Fibroblast of skin of scalp (primary cell): Measurements from ENCODE around the gene SLC9A9.

Experiments
- DNase-seq: peaks from one replicate; pipeline ENCODE4 v3.0.0-alpha.2; 2013

Gene SLC9A9

DNA sequence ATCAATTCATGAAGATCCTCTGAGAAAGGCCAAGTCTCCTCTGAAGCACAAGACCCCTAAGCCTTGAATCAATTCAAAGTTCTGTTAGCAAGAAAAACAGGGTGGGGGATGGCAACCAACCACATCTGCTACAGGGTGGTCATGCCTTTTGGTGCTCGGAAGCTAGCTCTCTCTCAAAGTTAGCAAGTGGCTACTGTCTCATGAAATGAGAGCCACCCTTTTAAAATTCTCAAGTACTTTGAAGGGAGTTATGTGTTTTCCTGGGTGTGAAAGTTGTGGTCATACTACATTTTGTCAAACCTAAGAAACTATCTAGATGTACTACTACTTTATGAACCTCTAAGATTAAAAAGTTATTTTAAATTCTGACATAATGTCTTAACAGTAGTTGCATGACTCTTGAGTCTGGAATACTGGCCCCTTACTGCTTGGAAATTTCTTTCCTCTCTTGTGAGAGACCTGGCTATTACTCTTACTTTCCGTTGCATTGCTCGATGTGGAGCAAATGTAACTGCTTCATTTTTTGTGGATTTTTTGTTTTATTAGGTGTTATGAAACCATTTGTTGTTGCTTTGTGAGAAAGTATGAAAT, 612.6 kb downstream of the SLC9A9 start:
- no peak for DNase-seq

DNA sequence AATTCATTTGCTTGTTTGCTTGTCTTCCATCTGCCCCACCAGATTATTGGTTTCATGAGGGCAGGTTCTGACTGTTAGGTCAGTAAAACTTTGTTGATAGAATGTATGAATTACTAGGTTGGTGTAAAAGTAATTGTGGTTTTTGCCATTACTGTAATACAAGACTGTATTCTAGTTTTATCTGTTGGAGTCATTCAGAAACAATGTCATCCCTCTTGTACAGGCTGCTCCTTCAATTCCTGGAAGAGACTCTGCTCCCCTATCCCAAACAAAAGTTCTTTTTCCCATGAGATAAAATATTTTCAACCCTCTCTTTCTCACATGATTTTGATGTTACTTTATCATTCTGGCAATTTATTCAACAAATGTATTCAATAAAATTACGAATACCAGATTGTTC, 613.7 kb downstream of the SLC9A9 start:
- peak; percentile 42 for DNase-seq

DNA sequence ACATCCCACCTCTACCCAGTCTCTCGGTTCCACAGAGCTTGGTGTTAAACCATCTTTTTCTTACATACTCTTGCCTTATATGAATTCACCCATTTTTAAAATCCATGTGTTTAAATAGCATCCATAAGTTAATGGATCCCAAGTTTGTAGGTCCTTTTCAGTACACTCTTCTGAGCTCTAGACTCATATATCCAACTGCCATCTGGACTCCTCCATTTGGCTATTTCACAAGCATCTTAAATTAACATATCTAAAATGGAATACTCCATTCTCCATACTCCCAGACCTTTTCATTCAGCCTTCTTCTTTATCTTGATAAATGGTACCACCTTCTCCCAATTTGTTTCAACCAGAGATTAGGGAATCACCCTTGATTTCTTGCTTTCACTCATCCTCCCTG, 615.3 kb downstream of the SLC9A9 start:
- no peak for DNase-seq

DNA sequence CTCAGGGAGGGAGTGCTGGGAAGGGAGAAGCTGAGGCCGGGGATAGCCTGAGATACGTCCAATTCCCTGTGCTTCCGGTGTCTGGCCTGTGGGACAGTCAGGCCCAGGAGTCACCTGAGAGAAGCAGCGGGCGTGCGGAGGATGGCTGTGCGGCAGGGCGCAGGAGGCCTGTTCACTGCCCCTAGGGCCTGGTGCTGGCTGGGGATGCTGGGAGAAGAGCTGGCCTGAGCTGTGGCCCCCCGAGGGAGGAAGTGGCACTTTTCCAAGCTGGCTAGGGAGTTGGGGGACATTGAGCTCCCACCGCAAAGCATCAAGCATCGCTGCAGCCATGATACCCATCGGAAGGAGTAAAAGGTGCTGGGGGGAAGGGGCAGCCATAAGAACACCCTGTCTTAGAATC, 619.9 kb downstream of the SLC9A9 start:
- no peak for DNase-seq

DNA sequence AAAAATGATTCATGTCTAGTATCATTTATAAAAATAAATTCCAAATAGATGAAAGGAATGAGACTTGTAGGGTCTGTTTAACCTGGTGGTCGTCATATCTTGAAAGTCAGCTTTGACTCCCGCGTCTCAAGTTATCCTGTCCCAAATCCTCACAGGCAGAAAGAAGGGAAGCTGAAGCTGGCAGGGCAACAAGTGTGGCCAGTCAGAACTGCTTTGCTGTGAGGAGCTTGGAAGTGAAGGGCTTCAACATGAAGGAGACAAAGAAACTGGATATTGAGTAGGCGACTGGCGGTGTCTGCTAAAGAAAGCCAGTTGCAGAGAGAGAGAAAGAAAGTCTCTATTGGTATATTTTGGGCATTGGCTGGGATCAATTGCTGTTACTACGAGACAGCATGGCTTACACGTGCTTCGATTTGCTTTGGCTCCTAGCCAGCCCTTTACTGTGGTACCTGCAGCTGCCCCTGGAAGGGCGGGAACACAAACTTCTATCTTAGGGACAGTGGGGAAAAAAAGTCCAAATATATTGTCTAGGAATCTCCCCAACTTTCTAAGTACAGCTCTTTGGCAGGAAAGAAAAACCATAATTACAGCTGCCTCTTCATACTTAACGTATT, 621.5 kb downstream of the SLC9A9 start:
- DNase-seq = no peak

DNA sequence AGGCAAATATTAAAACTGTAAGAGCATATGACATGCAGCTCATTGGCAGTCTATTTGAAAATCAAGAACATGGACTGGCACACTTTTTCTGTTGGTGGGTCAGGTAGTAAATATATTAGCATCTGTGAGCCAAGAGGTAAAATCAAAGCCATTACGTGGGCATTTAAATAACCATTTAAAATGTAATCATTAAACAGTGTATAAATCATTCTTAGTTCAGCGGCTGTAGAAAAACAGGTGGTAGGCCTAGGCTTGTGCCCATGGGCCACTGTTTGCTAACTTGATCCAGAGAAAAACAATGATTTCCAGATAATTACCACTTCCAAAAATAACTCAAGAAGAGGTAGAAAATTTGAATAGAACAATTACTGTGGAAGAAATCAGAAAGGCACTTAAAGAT, 623.6 kb downstream of the SLC9A9 start:
- no peak for DNase-seq

DNA sequence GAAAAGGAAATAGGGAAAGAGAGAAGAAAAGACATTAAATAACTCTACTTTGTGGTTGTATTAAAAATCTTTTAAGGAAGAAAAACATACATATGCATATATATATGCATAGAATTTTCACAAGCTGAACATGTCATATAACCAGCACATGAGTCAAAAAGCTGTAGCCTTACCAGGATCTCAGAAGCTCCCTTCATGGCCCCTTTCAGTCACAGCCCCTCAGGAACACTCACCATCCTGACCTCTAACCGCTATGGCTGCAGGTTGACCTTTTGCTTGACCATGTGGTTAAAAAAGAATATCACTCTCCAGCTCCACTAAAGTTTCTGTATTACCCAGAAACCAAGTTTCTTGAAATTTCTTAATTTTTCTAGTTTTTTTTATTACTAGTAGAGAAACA, 625.3 kb downstream of the SLC9A9 start:
- DNase-seq = no peak

DNA sequence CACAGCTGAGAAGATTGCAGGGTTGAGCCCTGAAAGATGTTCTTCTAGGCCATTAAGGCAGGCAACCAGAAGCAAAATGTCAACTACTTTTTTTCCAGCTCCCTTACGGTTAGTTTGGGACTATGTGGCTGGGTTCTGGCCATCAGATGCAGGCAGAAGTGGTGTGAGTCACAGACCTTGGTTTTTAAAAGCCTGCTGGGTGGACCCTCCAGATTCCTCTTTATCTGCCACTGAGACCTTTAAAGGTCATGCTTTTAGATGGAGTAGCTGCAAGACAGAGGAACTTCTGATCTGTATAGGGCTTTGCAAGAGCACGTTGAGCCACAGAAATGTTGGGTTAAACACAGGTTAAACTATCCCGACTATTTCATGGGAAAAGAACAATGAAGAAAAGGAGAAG, 625.8 kb downstream of the SLC9A9 start:
- peak; percentile 4 for DNase-seq

DNA sequence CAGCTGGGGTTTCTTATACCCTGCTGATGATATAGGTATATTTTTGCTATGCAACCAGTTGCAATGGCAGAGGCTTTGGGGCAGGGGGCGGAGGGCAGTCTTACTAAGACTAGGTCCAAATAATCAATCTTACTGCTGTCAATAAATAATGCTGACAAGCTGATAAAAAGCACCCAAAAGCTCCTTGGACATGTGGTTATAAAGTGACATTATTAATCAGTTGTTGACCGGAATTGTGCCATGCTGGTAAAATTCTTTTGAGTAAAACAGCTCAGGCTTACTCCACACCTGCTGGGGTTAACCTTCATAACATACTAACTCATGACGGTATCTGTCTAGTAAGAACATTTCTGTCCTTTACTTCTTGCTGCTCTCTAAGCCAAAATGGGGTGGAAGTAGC, 626.8 kb downstream of the SLC9A9 start:
- DNase-seq = no peak

DNA sequence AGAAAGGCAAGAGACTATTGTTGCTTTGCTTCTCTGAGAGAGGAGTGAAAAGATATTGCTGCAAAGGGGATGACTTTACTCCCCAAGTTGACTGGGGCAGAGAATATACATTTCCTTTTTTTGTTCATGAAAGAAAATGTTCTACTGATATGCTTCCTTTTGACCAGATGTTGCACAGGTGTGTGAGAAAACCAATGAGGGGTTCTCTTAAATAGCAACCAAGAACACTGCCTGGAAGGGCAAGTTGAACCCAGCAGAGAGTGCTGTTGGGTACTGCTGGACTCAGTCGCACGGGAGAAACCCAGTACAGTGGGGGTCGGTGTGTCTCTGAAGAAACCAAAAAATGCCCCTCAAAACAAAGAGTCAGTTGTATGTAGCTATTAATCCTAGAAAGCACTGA, 627.5 kb downstream of the SLC9A9 start:
- no peak for DNase-seq

DNA sequence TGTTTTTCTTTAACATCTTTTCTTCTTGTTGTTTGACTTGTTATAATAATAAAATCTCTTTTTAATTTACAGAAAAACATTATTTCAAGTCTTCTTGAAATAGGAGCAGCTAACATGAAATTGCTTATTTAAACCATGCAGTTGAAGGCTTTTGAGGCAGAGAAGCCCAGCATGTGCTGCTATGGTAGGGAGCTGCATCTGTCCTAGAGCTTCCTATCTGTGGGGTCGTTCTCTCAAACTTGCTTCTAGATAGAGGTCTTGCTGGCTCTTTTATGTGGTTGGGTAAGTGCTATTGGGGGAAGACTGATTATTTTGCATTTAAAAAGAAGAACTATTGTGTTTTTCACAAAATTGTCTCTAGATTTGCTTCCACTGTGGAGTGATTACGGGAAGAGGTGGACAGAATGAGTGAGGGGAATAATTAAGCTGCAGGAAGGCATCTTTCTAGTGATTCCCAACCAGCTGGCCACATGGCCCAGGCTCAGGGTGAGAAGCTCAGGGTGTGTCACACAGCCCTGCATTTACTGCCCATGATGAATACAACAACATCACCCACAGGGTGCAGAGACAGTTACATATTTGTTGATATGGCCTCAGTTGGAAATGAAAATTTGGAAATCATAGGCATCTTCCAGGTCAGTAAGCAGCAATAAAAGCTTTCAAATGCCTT, 630.0 kb downstream of the SLC9A9 start:
- no peak for DNase-seq

DNA sequence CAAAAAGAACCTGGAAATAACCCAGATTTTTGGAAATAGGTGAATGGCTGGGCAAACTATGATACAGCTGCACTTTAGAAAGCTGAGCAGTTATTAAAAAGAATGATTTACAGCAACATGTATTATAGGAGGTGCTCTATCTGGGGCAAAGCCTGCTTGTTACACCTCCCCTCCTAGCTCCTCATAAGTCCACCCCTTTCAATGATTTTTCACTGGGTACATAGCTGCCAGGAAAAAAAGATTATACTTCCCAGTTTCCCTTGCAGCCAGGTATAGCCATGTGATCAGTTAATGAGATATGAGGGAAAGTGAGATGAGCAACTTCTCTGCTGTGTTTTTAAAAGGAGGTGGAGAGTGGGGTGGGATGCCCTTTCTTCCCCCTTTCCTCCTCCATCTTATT, 631.0 kb downstream of the SLC9A9 start:
- DNase-seq = no peak

DNA sequence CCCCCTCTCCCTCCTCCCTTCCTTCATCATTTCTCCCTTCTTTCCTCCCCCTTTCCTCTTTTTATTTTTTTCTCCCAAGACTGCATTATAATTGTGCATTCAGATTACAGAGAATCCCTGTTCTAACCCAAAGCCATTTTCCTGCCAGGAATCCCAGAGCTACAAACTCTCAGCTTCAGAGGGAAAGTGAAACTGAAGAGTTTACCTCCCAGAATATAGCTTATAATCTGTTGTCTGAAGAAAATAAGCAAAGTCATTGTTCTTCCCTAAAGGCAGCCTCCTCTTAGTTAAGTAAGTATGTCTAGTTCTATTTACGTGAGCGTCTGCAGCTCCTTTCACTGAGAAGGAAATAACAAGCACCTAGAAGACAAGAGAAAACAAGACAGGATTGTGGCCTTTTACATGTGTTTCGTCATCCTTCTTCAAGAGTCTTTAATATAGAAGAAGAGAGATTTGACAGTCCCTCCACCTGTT, 631.5 kb downstream of the SLC9A9 start:
- no peak for DNase-seq
